HG03558 (cell line): ENCODE measurements around the gene HMX1.

Source experiments
- ATAC-seq: cut with Tn5 transposase; IDR thresholded peaks from one replicate; pipeline ENCODE4 v1.9.1; 2021; ENCODE audit warnings: moderate number of reproducible peaks; ENCODE audit not compliant: unreplicated experiment; ENCODE audit errors: extremely low read depth

Gene HMX1

GRCh38 chr4:8870647-8871416 lies 807 bp downstream of the HMX1 start:
- no peak for ATAC-seq

GRCh38 chr4:8869898-8870646 lies 1.6 kb downstream of the HMX1 start:
- no peak for ATAC-seq

- no peak for ATAC-seq
These were observed 2.4 kb downstream of the HMX1 start for GRCh38 chr4:8869002-8869897.

- ATAC-seq = no peak
These were observed 3.2 kb downstream of the HMX1 start for GRCh38 chr4:8868321-8869001.

- no peak for ATAC-seq
These were observed 3.9 kb downstream of the HMX1 start for GRCh38 chr4:8867624-8868320.

GRCh38 chr4:8866828-8867623 lies 4.6 kb downstream of the HMX1 start:
- ATAC-seq = no peak

- ATAC-seq = no peak
These were observed 5.2 kb downstream of the HMX1 start for GRCh38 chr4:8866421-8866820.

GRCh38 chr4:8865681-8866310 lies 5.8 kb downstream of the HMX1 start:
- no peak for ATAC-seq

GRCh38 chr4:8864912-8865680 lies 6.5 kb downstream of the HMX1 start:
- no peak for ATAC-seq

GRCh38 chr4:8863686-8864682 lies 7.7 kb downstream of the HMX1 start:
- no peak for ATAC-seq

- ATAC-seq = no peak
These were observed 8.6 kb downstream of the HMX1 start for GRCh38 chr4:8862800-8863685.

GRCh38 chr4:8862334-8862733 lies 9.3 kb downstream of the HMX1 start:
- ATAC-seq = no peak

GRCh38 chr4:8861576-8862295 lies 9.9 kb downstream of the HMX1 start:
- no peak for ATAC-seq

GRCh38 chr4:8860892-8861575 lies 10.6 kb downstream of the HMX1 start:
- no peak for ATAC-seq
